A673 (cell line): Measurements from ENCODE around the gene ATRN. TPM values are rescaled to one million over a fixed set of nuclear protein-coding genes. Genes with fewer than 3 reads are reported as not detected.
A peak's percentile ranks its signal among the peaks of the same experiment; 100 is the strongest.
"Not testable (repeated sequence)": the region's sequence is repeated elsewhere in the genome, so short reads cannot be mapped to it uniquely, and the experiment has no call there.

ENCODE experiments used
- Bru-seq: library from RNA; stranded (reverse); fragments of 400-500 nt; gene quantifications from one replicate; lab custom pipeline; 2021; lab: Mats Ljungman, UMichigan
- BruChase-seq, 2 experiments: library from RNA; stranded (reverse); fragments of 400-500 nt; gene quantifications; one replicate each; lab custom pipeline; 2021; lab: Mats Ljungman, UMichigan
- BruUV-seq: library from RNA; stranded (reverse); fragments of 400-500 nt; replicated peaks from 2 replicates; lab custom pipeline; 2021; lab: Mats Ljungman, UMichigan
- CTCF ChIA-PET: fragments of 300-600 bp; sonication (Branson Sonifier 250); formaldehyde crosslinking; loops from one replicate; lab custom pipeline; 2022; ENCODE audit warnings: antibody characterized with exemption; lab: Charles Lee
- POLR2A ChIA-PET: fragments of 300-600 bp; sonication (Branson Sonifier 250); formaldehyde crosslinking; loops from one replicate; lab custom pipeline; 2022; ENCODE audit warnings: antibody characterized with exemption; ENCODE audit not compliant: low non-redundant PET; lab: Charles Lee
- DNase-seq: peaks from one replicate; pipeline ENCODE4 v3.0.0-alpha.2; 2015; ENCODE audit warnings: low spot score
- H3K27ac ChIP-seq: fragments of 200-600 bp; sonication (generic); 2 replicates; pipeline ENCODE4 v1.5.1; 2016; ENCODE audit warnings: mixed run types, low read depth, mild to moderate bottlenecking, mixed read lengths, antibody characterized with exemption, low read length; ENCODE audit not compliant: poor library complexity, severe bottlenecking
- H3K27me3 ChIP-seq: fragments of 200-600 bp; sonication (generic); replicated peaks from 2 replicates; pipeline ENCODE4 v1.6.1; 2017; ENCODE audit warnings: mixed run types, low read depth, mild to moderate bottlenecking, mixed read lengths, antibody characterized with exemption, low read length; ENCODE audit not compliant: insufficient read depth, poor library complexity
- H3K36me3 ChIP-seq: fragments of 200-600 bp; sonication (generic); 2 replicates; pipeline ENCODE4 v1.6.1; 2016; ENCODE audit warnings: mixed run types, mild to moderate bottlenecking, mixed read lengths, antibody characterized with exemption, low read length; ENCODE audit not compliant: insufficient read depth, poor library complexity, severe bottlenecking
- H3K4me1 ChIP-seq: fragments of 200-600 bp; sonication (generic); 2 replicates; pipeline ENCODE4 v1.6.1; 2017; ENCODE audit warnings: mixed run types, mild to moderate bottlenecking, mixed read lengths, antibody characterized with exemption, low read length; ENCODE audit not compliant: insufficient read depth, poor library complexity, severe bottlenecking
- H3K4me3 ChIP-seq: fragments of 200-600 bp; sonication (generic); 2 replicates; pipeline ENCODE4 v1.5.1; 2016; ENCODE audit warnings: low read depth, mixed run types, mild to moderate bottlenecking, mixed read lengths, low read length; ENCODE audit not compliant: poor library complexity, severe bottlenecking
- H3K9me3 ChIP-seq: fragments of 200-600 bp; sonication (generic); 2 replicates; pipeline ENCODE4 v1.6.1; 2016; ENCODE audit warnings: mixed run types, low read depth, mild to moderate bottlenecking, mixed read lengths, antibody characterized with exemption, low read length; ENCODE audit not compliant: poor library complexity, severe bottlenecking
- EZH2 ChIP-seq: fragments of 200-600 bp; sonication (generic); IDR thresholded peaks from 2 replicates; pipeline ENCODE4 v1.6.1; 2017; ENCODE audit warnings: borderline replicate concordance, low read depth, mild to moderate bottlenecking, mixed read lengths, antibody characterized with exemption, low read length; ENCODE audit not compliant: poor library complexity, severe bottlenecking
- intact Hi-C: fragments of 100-400 bp; cut with micrococcal nuclease; formaldehyde crosslinking; loops from one replicate; pipeline ENCODE4 v1.10.0; 2022; ENCODE audit not compliant: unreplicated experiment
- long read RNA-seq: library from polyadenylated mRNA; stranded (forward); transcript quantifications from one replicate; pipeline ENCODE4 v2.0.0, GENCODE V29; 2022
- total RNA-seq: library from RNA; stranded (reverse); gene quantifications from 2 replicates; pipeline ENCODE4 v1.2.3, GENCODE V29; 2021
- TF ChIP-seq, protein P1 (sequence below): fragments of 300-800, 200-600 bp; sonication (generic); conservative IDR thresholded peaks from 2 replicates; pipeline ENCODE4 v1.5.1; 2017; ENCODE audit warnings: low read depth, mild to moderate bottlenecking, antibody characterized with exemption, low read length, moderate library complexity, mixed read lengths

The ATRN gene
- total RNA-seq (27.1 and 29.6 TPM in 2 replicates), Bru-seq, nascent RNA (percentile 75 among the genes with signal in this experiment), BruChase-seq, experiment 1, labeled RNA remaining after a 2-hour chase (percentile 70 among the genes with signal in this experiment), BruChase-seq, experiment 2, labeled RNA remaining after a 6-hour chase (percentile 77 among the genes with signal in this experiment)
- long read RNA-seq, partial matches to known transcripts = 5 of 8 reads
- long read RNA-seq, other reads (novel, unspliced or antisense) = 2 of 8 reads

DNA sequence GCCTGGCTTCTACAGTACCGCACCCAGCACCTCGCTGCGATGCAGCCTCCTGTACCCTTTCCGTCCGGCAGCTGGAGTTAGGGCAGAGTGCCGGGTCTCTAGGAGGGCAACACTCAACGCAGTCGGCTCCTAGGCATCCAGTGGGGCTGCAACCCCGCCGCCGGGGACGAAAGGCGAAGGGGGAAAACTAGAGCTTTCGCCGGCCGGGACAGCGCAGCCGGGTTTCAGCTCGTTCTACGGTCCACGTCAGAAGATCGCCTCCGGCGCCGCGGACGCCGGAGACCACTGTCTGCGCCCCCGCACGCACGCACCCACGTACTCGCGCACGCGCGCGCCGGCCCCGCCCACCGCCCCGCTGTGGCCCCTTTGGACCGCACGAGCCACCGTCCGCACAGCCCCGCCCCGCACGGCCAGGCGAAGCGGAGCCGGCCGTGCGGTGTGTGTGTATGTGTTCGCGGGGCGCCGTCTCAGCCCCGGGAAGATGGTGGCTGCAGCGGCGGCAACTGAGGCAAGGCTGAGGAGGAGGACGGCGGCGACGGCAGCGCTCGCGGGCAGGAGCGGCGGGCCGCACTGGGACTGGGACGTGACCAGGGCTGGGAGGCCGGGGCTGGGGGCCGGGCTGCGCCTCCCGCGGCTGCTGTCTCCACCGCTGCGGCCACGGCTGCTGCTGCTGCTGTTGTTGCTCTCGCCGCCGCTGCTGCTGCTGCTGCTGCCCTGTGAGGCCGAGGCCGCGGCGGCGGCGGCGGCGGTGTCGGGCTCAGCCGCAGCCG lies at the start of gene ATRN:
Gene ATRN (plus strand): TSS at position 392 of the 770 bp plus-strand sequence. CDS start 90 bp downstream, at position 482.
- no peaks in the 10 kb centered on the region for H3K9me3 ChIP-seq
- H3K27me3 ChIP-seq = no peaks in the 10 kb centered on the region
- POLR2A ChIA-PET = interaction anchor here (0.6 kb wide), 2 partner anchors 19 to 46 kb away, joined by 3 to 6 read pairs; no protein-coding TSS in a partner anchor
- no peaks in the 10 kb centered on the region for H3K36me3 ChIP-seq
- peak within 1 kb of the TSS; percentile 99 for H3K4me3 ChIP-seq
- peaks cover 11% of the 10 kb centered on the region for H3K4me1 ChIP-seq
- DNase-seq = peak; percentile 94
- CTCF ChIA-PET = interaction anchor here (0.5 to 1.5 kb wide), 2 partner anchors 9 to 64 kb away, joined by 3 read pairs; no protein-coding TSS in a partner anchor
- TF ChIP-seq, protein P1, sequence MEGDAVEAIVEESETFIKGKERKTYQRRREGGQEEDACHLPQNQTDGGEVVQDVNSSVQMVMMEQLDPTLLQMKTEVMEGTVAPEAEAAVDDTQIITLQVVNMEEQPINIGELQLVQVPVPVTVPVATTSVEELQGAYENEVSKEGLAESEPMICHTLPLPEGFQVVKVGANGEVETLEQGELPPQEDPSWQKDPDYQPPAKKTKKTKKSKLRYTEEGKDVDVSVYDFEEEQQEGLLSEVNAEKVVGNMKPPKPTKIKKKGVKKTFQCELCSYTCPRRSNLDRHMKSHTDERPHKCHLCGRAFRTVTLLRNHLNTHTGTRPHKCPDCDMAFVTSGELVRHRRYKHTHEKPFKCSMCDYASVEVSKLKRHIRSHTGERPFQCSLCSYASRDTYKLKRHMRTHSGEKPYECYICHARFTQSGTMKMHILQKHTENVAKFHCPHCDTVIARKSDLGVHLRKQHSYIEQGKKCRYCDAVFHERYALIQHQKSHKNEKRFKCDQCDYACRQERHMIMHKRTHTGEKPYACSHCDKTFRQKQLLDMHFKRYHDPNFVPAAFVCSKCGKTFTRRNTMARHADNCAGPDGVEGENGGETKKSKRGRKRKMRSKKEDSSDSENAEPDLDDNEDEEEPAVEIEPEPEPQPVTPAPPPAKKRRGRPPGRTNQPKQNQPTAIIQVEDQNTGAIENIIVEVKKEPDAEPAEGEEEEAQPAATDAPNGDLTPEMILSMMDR = no peak
- no peak for TF ChIP-seq EZH2
- peak within 1 kb of the TSS; percentile 81 for H3K27ac ChIP-seq
- no TSS peak for BruUV-seq
- intact Hi-C loops = no loop called here

DNA sequence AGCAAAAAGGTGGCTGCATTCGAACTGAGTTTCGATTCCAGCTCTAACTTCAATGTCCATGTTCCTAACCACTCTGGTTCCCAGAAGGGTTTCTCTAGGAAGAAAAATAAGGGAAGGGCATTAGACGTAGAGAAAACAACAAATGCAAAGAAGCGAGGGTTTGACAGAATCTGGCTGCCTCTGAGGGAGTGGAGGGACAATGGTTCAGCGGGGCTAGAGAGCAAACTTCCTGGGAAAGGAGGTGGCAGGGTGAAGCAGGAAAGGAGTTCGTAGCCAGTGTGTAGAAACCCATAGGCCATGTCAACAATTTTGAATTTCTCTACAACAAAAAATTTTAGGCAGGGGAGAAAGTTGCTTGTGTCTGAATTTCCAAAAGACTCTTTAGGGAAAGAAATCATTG lies 48.8 kb upstream of the ATRN start:
- intact Hi-C loops = no loop called here
- Histone ChIP-seq H3K27ac (no peak overlapping the region), H3K4me1 (peaks cover 15% of the 10 kb centered on the region), H3K4me3 (no peak overlapping the region), H3K9me3 (no peaks in the 10 kb centered on the region), H3K27me3 (no peaks in the 10 kb centered on the region), H3K36me3 (no peaks in the 10 kb centered on the region)
- POLR2A ChIA-PET = interaction anchor here (0.5 kb wide), 1 partner anchor 42 kb away, joined by 8 read pairs; no protein-coding TSS in a partner anchor
- BruUV-seq = no TSS peak
- DNase-seq = no peak
- CTCF ChIA-PET = no interaction called here
- TF ChIP-seq EZH2 = no peak
- TF ChIP-seq, protein P1 = no peak

DNA sequence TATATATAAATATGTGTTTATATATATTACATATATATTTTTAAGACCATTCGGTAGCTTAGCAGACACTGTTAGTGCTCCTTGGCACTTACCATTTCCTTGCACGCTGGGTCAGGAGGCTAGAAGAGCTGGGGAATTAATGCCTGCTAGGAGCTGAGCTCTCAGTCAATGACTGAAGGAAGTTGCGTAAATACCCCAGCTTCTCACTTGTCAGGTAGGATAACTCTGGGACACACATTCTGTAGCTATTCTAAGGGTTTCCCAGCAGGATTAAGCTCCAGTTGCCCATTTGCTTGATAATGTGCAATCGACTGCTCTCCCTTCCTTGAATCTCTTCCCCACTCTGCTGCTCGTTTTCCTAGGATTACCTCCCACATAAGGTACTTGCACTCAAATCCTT lies 47.7 kb upstream of the ATRN start:
- ChIA-PET CTCF (no interaction called here), POLR2A (no interaction called here)
- BruUV-seq = no TSS peak
- TF ChIP-seq, protein P1 = no peak
- TF ChIP-seq EZH2 = no peak
- Histone ChIP-seq H3K27ac (no peak overlapping the region), H3K4me3 (no peak overlapping the region), H3K4me1 (peaks cover 15% of the 10 kb centered on the region), H3K36me3 (no peaks in the 10 kb centered on the region), H3K9me3 (no peaks in the 10 kb centered on the region), H3K27me3 (no peaks in the 10 kb centered on the region)
- intact Hi-C loops = no loop called here
- no peak for DNase-seq

DNA sequence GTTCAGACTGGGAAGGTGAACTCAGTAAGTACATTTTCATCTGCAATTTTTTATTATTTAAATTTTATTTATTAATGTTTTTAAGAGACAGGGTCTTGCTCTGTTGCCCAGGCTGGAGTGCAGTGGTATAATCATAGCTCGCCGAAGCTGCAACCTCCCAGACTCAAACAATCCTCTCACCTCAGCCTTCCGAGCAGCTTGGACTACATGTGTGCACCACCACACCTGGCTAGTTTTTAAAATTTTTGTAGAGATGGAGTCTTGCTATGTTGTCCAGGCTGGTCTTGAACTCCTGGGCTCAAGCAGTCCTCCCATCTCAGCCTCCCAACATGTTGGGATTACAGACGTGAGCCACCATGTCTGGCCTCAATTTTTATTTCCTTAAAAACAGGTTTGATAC lies 44.1 kb upstream of the ATRN start:
- H3K27me3 ChIP-seq, DNase-seq, BruUV-seq, H3K4me3 ChIP-seq, intact Hi-C loops, H3K4me1 ChIP-seq, H3K27ac ChIP-seq, POLR2A ChIA-PET, H3K36me3 ChIP-seq, H3K9me3 ChIP-seq, CTCF ChIA-PET: not testable (repeated sequence)
